ENCODE results near the gene GPC2.
"Not testable (repeated sequence)": the region's sequence is repeated elsewhere in the genome, so short reads cannot be mapped to it uniquely, and the experiment has no call there.

Gene GPC2, protein sequence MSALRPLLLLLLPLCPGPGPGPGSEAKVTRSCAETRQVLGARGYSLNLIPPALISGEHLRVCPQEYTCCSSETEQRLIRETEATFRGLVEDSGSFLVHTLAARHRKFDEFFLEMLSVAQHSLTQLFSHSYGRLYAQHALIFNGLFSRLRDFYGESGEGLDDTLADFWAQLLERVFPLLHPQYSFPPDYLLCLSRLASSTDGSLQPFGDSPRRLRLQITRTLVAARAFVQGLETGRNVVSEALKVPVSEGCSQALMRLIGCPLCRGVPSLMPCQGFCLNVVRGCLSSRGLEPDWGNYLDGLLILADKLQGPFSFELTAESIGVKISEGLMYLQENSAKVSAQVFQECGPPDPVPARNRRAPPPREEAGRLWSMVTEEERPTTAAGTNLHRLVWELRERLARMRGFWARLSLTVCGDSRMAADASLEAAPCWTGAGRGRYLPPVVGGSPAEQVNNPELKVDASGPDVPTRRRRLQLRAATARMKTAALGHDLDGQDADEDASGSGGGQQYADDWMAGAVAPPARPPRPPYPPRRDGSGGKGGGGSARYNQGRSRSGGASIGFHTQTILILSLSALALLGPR

DNA sequence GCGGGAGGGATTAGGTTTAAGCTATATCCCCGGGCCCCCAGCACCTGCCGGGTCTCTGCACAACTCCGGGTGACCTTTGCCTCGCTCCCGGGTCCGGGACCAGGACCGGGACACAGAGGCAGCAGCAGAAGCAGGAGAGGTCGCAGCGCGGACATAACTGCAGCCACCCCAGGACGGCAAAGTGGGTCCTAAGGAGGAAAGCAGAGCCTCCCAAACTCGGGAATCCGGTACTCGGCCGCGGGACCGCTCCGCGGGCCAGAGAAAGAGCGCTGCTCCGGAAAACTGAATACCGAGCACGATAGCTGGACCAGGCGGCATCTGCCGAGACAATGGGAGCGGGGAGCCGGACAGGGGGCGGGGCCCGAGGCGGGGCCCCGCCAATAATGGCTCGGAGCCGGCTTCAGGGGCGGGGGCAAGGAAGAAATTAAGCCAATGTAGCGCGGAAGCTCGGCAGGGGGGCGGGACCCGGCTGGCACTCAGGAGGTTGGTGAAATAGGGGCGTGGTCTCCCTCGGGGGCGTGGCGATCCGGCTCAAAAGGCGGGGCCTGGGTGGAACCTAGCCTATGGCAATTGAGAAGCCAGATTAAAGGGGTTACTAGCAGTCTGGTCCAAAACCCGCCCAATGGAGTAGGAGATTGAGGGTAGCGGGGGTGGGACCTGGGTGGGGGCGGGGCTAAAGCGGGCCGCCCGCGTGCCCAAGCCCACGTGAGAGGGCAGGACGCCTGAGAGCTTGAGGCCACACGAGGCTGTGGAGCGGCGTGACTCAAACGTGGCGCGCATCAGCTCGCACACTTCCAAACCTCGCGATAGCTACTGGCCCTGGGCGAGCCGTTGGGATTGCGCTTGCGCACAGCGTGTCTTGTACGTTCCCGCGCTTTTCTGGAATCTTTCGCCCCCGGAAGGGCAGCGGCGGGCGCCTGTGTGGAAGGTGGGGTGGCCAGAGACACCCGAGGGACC lies at the start of gene GPC2, which contains the start of gene STAG3:
TSS of gene GPC2 (minus strand) at position 337 of the 957 bp plus-strand sequence. CDS start at position 155, 182 bp downstream.
TSS of gene STAG3 (plus strand) at position 874 of the 957 bp plus-strand sequence. CDS start 2,639 bp downstream, outside the sequence.
- peaks cover 5% of the 10 kb centered on the region; the same call in 1 of the 2 replicates for H3K4me1 ChIP-seq (ENCODE audit: low read length)
- H2AFZ ChIP-seq (ENCODE audit: low read length): peak within 1 kb of the TSS; percentile 97
- no peaks in the 10 kb centered on the region for H3F3A ChIP-seq (ENCODE audit: insufficient read depth, low read length)
- H3K9me3 ChIP-seq (replicated peaks; ENCODE audit: insufficient read depth, low read length): no peaks in the 10 kb centered on the region
- no peaks in the 10 kb centered on the region for H3K9me2 ChIP-seq (replicated peaks; ENCODE audit: insufficient read depth, low read length)
- no peaks in the 10 kb centered on the region for H4K20me1 ChIP-seq (ENCODE audit: insufficient read depth, low read length)
- H3K4me2 ChIP-seq (ENCODE audit: low read depth, low read length): peak within 1 kb of the TSS; percentile 98
- peaks cover 76% of the 10 kb centered on the region for H3K27me3 ChIP-seq (replicated peaks; ENCODE audit: insufficient read depth, low read length)
- peak; percentile 96 for DNase-seq
- TF ChIP-seq EZH2 (optimal IDR thresholded peaks at IDR 0.05; ENCODE audit: low read depth, low read length): no peak
- TF ChIP-seq EZH2phosphoT487 (IDR thresholded peaks at IDR 0.05; ENCODE audit: low read length): no peak
- TF ChIP-seq, protein P1, sequence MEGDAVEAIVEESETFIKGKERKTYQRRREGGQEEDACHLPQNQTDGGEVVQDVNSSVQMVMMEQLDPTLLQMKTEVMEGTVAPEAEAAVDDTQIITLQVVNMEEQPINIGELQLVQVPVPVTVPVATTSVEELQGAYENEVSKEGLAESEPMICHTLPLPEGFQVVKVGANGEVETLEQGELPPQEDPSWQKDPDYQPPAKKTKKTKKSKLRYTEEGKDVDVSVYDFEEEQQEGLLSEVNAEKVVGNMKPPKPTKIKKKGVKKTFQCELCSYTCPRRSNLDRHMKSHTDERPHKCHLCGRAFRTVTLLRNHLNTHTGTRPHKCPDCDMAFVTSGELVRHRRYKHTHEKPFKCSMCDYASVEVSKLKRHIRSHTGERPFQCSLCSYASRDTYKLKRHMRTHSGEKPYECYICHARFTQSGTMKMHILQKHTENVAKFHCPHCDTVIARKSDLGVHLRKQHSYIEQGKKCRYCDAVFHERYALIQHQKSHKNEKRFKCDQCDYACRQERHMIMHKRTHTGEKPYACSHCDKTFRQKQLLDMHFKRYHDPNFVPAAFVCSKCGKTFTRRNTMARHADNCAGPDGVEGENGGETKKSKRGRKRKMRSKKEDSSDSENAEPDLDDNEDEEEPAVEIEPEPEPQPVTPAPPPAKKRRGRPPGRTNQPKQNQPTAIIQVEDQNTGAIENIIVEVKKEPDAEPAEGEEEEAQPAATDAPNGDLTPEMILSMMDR (IDR thresholded peaks at IDR 0.05; ENCODE audit: low read length): no peak
- no peaks in the 10 kb centered on the region for H3K79me2 ChIP-seq (ENCODE audit: low read length)
- no peak within 1 kb of the TSS for H3K9ac ChIP-seq (ENCODE audit: low read length)
- no peaks in the 10 kb centered on the region for H3K36me3 ChIP-seq (replicated peaks; ENCODE audit: insufficient read depth, low read length)
- H3K4me3 ChIP-seq (ENCODE audit: low read length): peak within 1 kb of the TSS; percentile 65
- H3K27ac ChIP-seq (ENCODE audit: low read length): no peak within 1 kb of the TSS

DNA sequence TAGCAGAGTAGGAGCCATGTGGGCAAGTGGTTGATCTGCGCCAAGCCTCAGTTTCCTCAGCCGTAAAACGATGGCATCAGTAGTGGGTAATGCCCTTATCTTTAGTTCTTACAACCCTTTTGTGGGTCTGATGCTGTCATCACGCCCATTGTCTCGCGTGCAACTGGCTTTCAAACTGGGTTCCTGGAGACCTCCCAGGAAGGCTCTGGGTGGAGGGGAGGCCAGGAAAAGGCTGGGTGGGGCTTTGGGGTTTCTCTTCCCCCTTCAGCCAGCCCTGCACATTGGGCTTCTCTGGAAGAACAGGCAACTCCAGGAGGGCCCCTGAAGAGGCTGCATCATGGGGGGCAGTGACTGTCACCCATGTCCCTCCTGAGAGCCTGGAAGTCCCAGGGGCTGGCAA lies 47.7 kb upstream of the GPC2 start:
- H3K79me2 ChIP-seq (ENCODE audit: low read length): peaks cover 39% of the 10 kb centered on the region
- not testable (repeated sequence) for H3F3A ChIP-seq (ENCODE audit: insufficient read depth, low read length); H3K9ac ChIP-seq (ENCODE audit: low read length); H2AFZ ChIP-seq (ENCODE audit: low read length); H3K9me3 ChIP-seq (replicated peaks; ENCODE audit: insufficient read depth, low read length); H4K20me1 ChIP-seq (ENCODE audit: insufficient read depth, low read length); H3K27me3 ChIP-seq (replicated peaks; ENCODE audit: insufficient read depth, low read length); H3K27ac ChIP-seq (ENCODE audit: low read length); H3K9me2 ChIP-seq (replicated peaks; ENCODE audit: insufficient read depth, low read length); H3K4me3 ChIP-seq (ENCODE audit: low read length); DNase-seq; H3K36me3 ChIP-seq (replicated peaks; ENCODE audit: insufficient read depth, low read length); H3K4me2 ChIP-seq (ENCODE audit: low read depth, low read length)
- peaks cover 23% of the 10 kb centered on the region for H3K4me1 ChIP-seq (ENCODE audit: low read length)

DNA sequence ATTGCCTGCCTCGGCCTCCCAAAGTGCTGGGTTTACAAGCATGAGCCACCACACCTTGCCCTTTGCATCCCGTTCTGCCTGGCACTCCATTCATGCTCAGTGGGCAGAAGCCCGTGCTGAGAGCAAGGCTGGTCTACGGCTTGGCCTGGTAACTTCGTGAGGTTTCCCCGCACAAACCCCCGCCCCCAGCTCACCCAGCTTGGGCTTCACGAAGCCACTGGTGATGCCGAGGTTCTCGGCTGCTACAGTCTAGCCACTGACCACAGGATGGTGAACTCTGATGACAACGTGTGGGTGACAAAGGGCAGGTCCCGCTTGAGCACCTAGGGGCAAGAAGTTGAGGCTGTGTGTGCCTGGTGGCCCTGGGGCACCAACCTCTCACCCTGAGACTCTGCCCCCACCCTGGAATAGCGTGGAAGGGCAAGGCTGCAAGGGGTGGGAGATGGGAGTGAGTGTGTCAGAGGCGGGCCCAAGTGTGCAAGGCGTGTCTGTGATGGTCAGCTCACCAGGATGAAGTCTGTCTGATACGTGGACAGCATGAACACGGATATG lies 46.3 kb upstream of the GPC2 start:
- H3K79me2 ChIP-seq (ENCODE audit: low read length): peaks cover 40% of the 10 kb centered on the region
- not testable (repeated sequence) for H3K9ac ChIP-seq (ENCODE audit: low read length); H3K9me3 ChIP-seq (replicated peaks; ENCODE audit: insufficient read depth, low read length); H2AFZ ChIP-seq (ENCODE audit: low read length); H3K9me2 ChIP-seq (replicated peaks; ENCODE audit: insufficient read depth, low read length); H4K20me1 ChIP-seq (ENCODE audit: insufficient read depth, low read length); H3K36me3 ChIP-seq (replicated peaks; ENCODE audit: insufficient read depth, low read length); DNase-seq; H3K4me3 ChIP-seq (ENCODE audit: low read length); H3K27ac ChIP-seq (ENCODE audit: low read length); H3F3A ChIP-seq (ENCODE audit: insufficient read depth, low read length); H3K4me2 ChIP-seq (ENCODE audit: low read depth, low read length); H3K27me3 ChIP-seq (replicated peaks; ENCODE audit: insufficient read depth, low read length)
- H3K4me1 ChIP-seq (ENCODE audit: low read length): peaks cover 34% of the 10 kb centered on the region
